ENCODE data around the gene SACM1L. TPM values are rescaled to one million over a fixed set of nuclear protein-coding genes. Genes with fewer than 3 reads are reported as not detected.

SACM1L gene
- total RNA-seq, 4 donors from 2014 or later, result 7.7 to 28.7 (median 9.1) TPM

DNA sequence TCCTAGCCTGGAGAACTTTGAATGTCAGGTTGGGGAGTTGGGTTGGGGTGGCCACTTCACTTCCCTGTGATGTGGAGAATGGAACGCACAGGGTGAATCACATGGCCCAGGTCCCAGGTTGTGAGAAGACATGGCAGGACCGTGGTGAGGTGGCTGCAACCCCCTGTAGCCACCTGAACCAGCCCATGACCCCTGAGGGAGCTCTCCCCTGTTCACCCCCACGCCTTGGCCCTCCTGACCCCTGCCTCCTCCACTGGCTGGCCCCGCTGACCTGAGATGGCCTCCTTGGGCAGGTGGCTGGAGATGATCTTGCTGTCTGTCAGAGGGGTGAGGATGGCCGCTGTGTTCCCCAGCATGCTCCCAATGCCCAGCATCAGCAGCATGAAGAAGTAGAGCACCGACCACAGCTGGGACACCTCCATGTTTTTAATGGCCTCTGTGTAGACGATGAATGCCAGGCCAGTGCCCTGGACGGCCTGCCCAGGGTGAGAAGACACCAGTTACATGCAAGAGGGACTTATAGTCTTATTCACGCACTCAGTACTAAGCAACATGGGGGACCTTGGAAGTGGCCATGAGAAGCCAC is 76.2 kb downstream of the SACM1L start:
- H3K36me3 ChIP-seq, result no peaks in the 10 kb centered on the region
- ATAC-seq (no peak), DNase-seq (no peak)
- TF ChIP-seq, protein P1, sequence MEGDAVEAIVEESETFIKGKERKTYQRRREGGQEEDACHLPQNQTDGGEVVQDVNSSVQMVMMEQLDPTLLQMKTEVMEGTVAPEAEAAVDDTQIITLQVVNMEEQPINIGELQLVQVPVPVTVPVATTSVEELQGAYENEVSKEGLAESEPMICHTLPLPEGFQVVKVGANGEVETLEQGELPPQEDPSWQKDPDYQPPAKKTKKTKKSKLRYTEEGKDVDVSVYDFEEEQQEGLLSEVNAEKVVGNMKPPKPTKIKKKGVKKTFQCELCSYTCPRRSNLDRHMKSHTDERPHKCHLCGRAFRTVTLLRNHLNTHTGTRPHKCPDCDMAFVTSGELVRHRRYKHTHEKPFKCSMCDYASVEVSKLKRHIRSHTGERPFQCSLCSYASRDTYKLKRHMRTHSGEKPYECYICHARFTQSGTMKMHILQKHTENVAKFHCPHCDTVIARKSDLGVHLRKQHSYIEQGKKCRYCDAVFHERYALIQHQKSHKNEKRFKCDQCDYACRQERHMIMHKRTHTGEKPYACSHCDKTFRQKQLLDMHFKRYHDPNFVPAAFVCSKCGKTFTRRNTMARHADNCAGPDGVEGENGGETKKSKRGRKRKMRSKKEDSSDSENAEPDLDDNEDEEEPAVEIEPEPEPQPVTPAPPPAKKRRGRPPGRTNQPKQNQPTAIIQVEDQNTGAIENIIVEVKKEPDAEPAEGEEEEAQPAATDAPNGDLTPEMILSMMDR (IDR thresholded peaks at IDR 0.05 in 4 of 5, conservative IDR thresholded peaks at IDR 0.05 in 1 of 5), result no peak
- intact Hi-C loops (cut with DNase I; ENCODE audit: low total_unique reads), result no loop called here
- H3K4me3 ChIP-seq, result no peak overlapping the region
- no peaks in the 10 kb centered on the region for H3K27me3 ChIP-seq
- no peaks in the 10 kb centered on the region for H3K9me3 ChIP-seq
- H3K4me1 ChIP-seq, result no peaks in the 10 kb centered on the region
- in situ Hi-C loops (cut with MboI; ENCODE audit: low sequenced_read_pairs in 4 of 4), result loop anchor here (10.0 to 25.0 kb wide), 4 partner anchors 147 to 322 kb away; no protein-coding TSS in a partner anchor
- H3K27ac ChIP-seq, result no peak overlapping the region

DNA sequence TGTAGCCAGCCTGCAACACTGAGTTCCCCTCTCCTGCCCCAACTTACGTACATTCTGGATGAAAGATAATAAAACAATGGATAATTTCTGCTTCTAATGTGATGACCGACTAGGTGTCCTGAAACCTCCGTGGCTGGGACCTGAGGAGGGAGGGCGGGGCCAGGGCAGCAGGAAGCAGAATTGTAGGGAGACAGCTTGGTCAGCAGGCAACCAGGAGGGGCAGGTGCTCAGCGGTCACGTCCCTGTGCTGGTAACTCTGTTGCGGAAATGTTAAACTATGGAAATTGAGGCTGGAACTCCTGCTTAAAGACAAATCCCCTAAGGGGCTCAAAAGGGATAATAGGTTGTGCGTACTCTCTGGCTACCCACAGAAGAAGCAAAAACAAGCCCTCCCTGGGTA is 76.8 kb downstream of the SACM1L start:
- Histone ChIP-seq H3K27me3 (no peaks in the 10 kb centered on the region), H3K4me3 (no peak overlapping the region), H3K9me3 (no peaks in the 10 kb centered on the region), H3K27ac (no peak overlapping the region), H3K36me3 (no peaks in the 10 kb centered on the region), H3K4me1 (no peaks in the 10 kb centered on the region)
- no peak for ATAC-seq
- no peak for DNase-seq
- intact Hi-C loops (cut with DNase I; ENCODE audit: low total_unique reads) (no loop called here), in situ Hi-C loops (cut with MboI; ENCODE audit: low sequenced_read_pairs in 4 of 4) (loop anchor here (10.0 to 25.0 kb wide), 4 partner anchors 146 to 321 kb away; no protein-coding TSS in a partner anchor)
- TF ChIP-seq, protein P1 (IDR thresholded peaks at IDR 0.05 in 4 of 5, conservative IDR thresholded peaks at IDR 0.05 in 1 of 5), result no peak
- no peak for TF ChIP-seq POLR2A (IDR thresholded peaks at IDR 0.05)

GRCh38 chr3:45771166-45771775 is 82.1 kb downstream of the SACM1L start:
- Histone ChIP-seq H3K36me3 (no peaks in the 10 kb centered on the region), H3K27me3 (no peaks in the 10 kb centered on the region), H3K4me1 (no peaks in the 10 kb centered on the region), H3K9me3 (no peaks in the 10 kb centered on the region), H3K4me3 (no peak overlapping the region), H3K27ac (no peak overlapping the region)
- TF ChIP-seq, protein P1 (IDR thresholded peaks at IDR 0.05 in 4 of 5, conservative IDR thresholded peaks at IDR 0.05 in 1 of 5), result no peak
- no peak for TF ChIP-seq POLR2A (IDR thresholded peaks at IDR 0.05)
- DNase-seq (no peak), ATAC-seq (no peak)
- in situ Hi-C loops (cut with MboI; ENCODE audit: low sequenced_read_pairs in 4 of 4) (loop anchor here (25.0 kb wide), 3 partner anchors 141 to 316 kb away; no protein-coding TSS in a partner anchor), intact Hi-C loops (cut with DNase I; ENCODE audit: low total_unique reads) (no loop called here)

- no peak overlapping the region for H3K4me3 ChIP-seq
- DNase-seq (no peak), ATAC-seq (no peak)
- H3K36me3 ChIP-seq, result no peaks in the 10 kb centered on the region
- H3K27me3 ChIP-seq, result no peaks in the 10 kb centered on the region
- intact Hi-C loops (cut with DNase I; ENCODE audit: low total_unique reads), result no loop called here
- TF ChIP-seq POLR2A (IDR thresholded peaks at IDR 0.05), result no peak
- in situ Hi-C loops (cut with MboI; ENCODE audit: low sequenced_read_pairs in 4 of 4), result loop anchor here (25.0 kb wide), 3 partner anchors 140 to 315 kb away; no protein-coding TSS in a partner anchor
- no peaks in the 10 kb centered on the region for H3K9me3 ChIP-seq
- no peak overlapping the region for H3K27ac ChIP-seq
- H3K4me1 ChIP-seq, result no peaks in the 10 kb centered on the region
Observed at GRCh38 chr3:45771831-45772230, 82.6 kb downstream of the SACM1L start.

DNA sequence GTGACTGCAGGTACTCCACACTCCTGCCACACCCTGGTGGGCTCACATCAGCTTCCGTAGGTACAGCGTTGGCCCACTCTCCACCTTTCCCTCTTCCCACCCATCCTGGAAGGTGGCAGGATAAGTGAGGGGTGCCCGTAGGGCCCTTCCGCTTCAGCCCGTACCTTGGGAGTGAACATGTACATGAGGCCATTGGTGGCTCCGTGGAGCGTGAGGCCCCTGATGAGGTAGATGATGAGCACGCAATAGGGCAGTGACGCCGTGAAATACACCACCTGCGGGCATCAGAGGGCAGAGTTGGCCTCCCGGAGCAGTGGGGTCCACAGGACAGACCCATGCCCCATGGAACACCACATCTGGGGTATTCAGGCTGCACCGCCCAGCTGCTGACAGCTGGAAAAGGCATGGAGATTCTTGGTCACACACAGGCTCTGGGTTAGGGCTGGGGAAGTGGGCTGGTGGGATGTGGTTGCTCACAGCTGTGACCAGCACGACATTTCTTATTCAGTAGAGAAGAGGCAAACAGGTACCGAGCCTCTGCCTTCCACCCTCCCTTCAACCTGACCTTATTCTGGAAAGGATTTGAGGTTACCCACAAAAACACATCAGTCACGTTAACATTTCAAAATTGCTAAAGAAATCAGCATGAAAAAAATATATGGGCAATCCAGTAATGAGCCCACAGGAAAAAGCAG is 83.3 kb downstream of the SACM1L start:
- H3K27ac ChIP-seq, result no peak overlapping the region
- H3K4me1 ChIP-seq, result no peaks in the 10 kb centered on the region
- no peaks in the 10 kb centered on the region for H3K36me3 ChIP-seq
- no peak for DNase-seq
- H3K9me3 ChIP-seq, result no peaks in the 10 kb centered on the region
- in situ Hi-C loops (cut with MboI; ENCODE audit: low sequenced_read_pairs in 4 of 4) (loop anchor here (25.0 kb wide), 3 partner anchors 140 to 315 kb away; no protein-coding TSS in a partner anchor), intact Hi-C loops (cut with DNase I; ENCODE audit: low total_unique reads) (no loop called here)
- no peaks in the 10 kb centered on the region for H3K27me3 ChIP-seq
- TF ChIP-seq POLR2A (IDR thresholded peaks at IDR 0.05), result no peak
- TF ChIP-seq, protein P1 (IDR thresholded peaks at IDR 0.05 in 4 of 5, conservative IDR thresholded peaks at IDR 0.05 in 1 of 5), result no peak
- no peak for ATAC-seq
- H3K4me3 ChIP-seq, result no peak overlapping the region
